Choroid plexus epithelial cell (primary cell): ENCODE results near the gene SETD6.
"Not testable (repeated sequence)": the region's sequence is repeated elsewhere in the genome, so short reads cannot be mapped to it uniquely, and the experiment has no call there.

Experiments used
- DNase-seq: peaks from one replicate; pipeline ENCODE4 v3.0.0-alpha.2; 2010; ENCODE audit warnings: low read depth
- H3K4me3 ChIP-seq: 2 replicates; pipeline ENCODE4 v1.5.1; 2011; ENCODE audit warnings: low read depth, mild to moderate bottlenecking, control low read depth, low read length, moderate library complexity
- CTCF ChIP-seq: conservative IDR thresholded peaks from 2 replicates; pipeline ENCODE4 v1.5.1; 2011; ENCODE audit warnings: low read depth, mild to moderate bottlenecking, control low read depth, inconsistent platforms, low read length, moderate library complexity

SETD6 gene

DNA sequence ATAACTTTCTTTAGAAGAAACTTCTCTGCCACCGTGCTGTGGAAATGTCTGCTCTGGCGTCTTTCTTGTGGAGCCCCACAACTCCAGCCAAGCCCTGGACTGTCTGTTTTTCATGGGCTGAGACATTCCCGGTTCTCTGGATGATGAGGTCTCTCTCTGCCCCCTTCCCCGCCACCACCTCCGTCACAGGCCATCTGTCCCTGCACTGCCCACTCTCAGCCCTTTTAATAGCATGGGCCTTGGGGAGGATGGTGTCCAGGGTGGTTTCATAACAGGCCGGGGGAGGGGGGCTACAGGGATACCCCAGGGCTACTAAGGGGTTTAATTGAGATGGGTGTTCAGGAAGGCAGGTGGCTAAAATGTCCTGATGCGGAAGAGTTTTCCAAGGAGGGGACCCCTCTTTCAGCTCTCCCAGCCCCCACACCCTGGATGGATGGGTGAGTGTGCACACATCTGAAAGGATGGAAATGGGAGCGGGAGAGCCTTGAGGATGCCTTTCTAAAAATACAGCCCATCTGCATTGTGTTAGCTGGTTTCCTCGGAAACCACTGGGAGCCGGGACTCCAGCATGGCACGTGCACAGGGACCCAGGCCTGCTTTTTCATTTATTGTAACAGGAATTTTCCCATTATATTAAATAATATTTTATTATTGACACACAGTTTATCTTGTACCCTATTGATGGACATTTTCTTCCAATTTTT, 30.0 kb upstream of the SETD6 start:
- no peak for DNase-seq
- TF ChIP-seq CTCF: no peak
- no peak overlapping the region for H3K4me3 ChIP-seq

DNA sequence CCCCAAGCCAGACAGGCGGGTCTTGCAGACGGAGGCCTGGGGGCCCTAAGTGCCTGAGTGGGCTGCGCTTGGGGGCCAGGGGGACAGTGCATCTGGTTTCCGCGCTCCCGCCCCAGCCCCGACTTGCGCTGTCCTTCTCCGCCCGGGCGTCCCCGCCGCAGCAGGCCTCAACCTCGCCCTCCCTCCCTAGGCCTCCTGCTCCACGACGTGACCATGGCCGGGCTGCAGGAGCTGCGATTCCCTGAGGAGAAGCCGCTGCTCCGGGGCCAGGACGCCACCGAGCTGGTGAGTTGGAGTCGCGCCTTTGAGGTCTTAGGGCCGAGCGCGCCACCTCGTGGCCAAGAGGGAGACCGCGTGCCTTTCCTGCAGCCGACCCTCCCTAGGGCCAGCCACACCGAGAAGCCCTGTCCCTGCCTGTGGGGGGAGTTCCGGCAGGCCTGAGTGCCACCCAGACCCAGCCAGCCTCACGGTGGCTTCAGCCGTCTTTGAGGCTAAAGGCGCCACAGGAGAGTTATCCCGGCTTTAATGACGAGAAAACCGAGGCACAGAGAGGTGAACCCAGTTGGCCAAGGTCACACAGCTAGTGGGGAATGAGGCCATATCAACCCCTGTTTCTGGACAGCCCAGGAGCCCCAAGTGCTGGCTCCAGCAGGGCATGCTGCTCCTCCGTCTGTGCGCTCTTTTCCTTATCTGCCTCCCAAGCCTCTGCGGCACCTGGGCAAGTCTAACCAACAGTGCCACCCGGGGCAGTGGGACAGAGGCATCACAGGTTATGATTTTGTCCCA, 27.6 kb upstream of the SETD6 start:
- TF ChIP-seq CTCF: peak; percentile 86
- H3K4me3 ChIP-seq: no peak overlapping the region
- peak; percentile 80 for DNase-seq

GRCh38 chr16:58488531-58488930, 26.8 kb upstream of the SETD6 start:
- no peak overlapping the region for H3K4me3 ChIP-seq
- DNase-seq: no peak
- TF ChIP-seq CTCF: no peak

GRCh38 chr16:58490065-58490464, 25.3 kb upstream of the SETD6 start:
- no peak overlapping the region for H3K4me3 ChIP-seq
- no peak for DNase-seq
- no peak for TF ChIP-seq CTCF

- not testable (repeated sequence) for DNase-seq, H3K4me3 ChIP-seq
These were observed 24.8 kb upstream of the SETD6 start for GRCh38 chr16:58490539-58490938.

GRCh38 chr16:58492066-58492465, 23.3 kb upstream of the SETD6 start:
- TF ChIP-seq CTCF: no peak
- DNase-seq: no peak
- H3K4me3 ChIP-seq: no peak overlapping the region

DNA sequence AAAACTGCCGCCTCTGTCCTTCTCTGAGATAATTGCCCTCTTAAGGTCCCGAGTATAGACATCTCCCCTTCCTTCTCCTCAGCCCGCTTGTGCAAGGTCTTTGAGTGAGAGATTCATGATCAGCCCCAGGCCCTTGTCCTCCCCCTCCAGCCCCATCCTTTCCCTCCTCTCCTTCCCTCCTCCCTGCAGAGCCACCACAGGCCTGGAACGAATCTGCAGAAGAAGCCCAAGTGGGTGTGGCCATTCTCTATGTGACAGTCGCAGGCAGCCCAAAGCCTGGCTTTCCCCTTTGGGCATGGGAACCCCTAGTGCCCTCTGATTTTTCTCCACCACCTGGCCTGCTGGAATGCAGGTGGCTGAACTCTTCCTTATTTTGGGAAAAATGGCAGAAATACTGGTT, 22.6 kb upstream of the SETD6 start:
- DNase-seq: no peak
- TF ChIP-seq CTCF: no peak
- H3K4me3 ChIP-seq: no peak overlapping the region
